ENCODE measurements around the gene CCDC88C. TPM values are rescaled to one million over a fixed set of nuclear protein-coding genes. Genes with fewer than 3 reads are reported as not detected.

Gene CCDC88C
- total RNA-seq, 1 experiment from 2014 or later = 33.2 TPM

DNA sequence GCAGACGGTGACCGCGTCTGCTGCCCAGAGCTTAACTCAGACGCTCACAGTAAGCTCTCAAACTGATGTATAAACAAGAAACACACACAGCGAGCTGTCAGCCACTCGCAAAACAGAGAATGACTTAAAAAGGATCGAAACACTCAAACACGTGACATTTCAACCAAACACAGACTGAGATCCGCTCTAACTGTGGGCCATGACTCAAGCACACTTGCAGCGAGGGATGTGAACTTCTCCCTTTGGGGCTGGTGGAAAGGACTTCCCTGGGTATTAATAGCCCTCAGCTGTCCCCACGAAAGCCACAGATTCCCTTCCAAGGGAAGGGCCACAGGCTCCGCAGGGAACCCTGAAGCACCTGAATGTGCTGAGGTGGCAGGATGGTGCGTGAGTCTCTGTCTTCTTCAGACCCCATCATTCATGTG, 29.1 kb downstream of the CCDC88C start:
- CTCF ChIA-PET = interaction anchor here (1.2 kb wide), 1 partner anchor 14 kb away, joined by 3 read pairs; no protein-coding TSS in a partner anchor
- no peak for DNase-seq
- no peak overlapping the region for H3K4me3 Mint-ChIP-seq (ENCODE audit: low read depth, unreplicated experiment)
- TF ChIP-seq, protein P1, sequence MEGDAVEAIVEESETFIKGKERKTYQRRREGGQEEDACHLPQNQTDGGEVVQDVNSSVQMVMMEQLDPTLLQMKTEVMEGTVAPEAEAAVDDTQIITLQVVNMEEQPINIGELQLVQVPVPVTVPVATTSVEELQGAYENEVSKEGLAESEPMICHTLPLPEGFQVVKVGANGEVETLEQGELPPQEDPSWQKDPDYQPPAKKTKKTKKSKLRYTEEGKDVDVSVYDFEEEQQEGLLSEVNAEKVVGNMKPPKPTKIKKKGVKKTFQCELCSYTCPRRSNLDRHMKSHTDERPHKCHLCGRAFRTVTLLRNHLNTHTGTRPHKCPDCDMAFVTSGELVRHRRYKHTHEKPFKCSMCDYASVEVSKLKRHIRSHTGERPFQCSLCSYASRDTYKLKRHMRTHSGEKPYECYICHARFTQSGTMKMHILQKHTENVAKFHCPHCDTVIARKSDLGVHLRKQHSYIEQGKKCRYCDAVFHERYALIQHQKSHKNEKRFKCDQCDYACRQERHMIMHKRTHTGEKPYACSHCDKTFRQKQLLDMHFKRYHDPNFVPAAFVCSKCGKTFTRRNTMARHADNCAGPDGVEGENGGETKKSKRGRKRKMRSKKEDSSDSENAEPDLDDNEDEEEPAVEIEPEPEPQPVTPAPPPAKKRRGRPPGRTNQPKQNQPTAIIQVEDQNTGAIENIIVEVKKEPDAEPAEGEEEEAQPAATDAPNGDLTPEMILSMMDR (IDR thresholded peaks at IDR 0.05; ENCODE audit: unreplicated experiment) = no peak
- BruUV-seq (replicated peaks) = no TSS peak
- no peaks in the 10 kb centered on the region for H3K27me3 Mint-ChIP-seq (ENCODE audit: unreplicated experiment)
- intact Hi-C loops (cut with micrococcal nuclease; ENCODE audit: unreplicated experiment) = no loop called here
- H3K36me3 Mint-ChIP-seq (ENCODE audit: insufficient read depth, unreplicated experiment) = peaks cover 12% of the 10 kb centered on the region
- no peak overlapping the region for H3K27ac Mint-ChIP-seq (ENCODE audit: unreplicated experiment)
- H3K9me3 Mint-ChIP-seq (ENCODE audit: low read depth, unreplicated experiment) = no peaks in the 10 kb centered on the region
- H3K4me1 Mint-ChIP-seq (ENCODE audit: low read depth, unreplicated experiment) = peaks cover 9% of the 10 kb centered on the region

DNA sequence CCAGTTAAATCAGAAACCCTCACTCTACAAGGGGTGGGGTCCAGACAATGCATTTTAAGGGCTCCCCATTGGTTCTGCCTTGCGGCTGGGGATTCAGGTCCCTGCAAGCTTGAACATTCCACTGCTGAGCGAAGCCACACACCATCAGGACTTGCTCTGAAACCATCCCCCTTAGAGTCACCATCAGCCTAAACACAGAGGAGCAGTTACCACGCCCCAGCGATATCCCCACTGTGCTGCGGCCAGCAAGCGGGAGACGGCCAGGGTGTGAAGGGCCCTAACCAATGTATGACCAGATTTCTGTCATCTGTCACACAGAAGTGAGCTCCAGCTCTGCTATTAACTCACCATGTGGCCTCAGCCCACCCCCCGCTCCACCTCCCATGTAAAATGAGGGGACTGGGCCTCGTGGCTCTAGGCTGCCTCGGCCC, 29.7 kb downstream of the CCDC88C start:
- Mint-ChIP-seq H3K27ac (ENCODE audit: unreplicated experiment) (no peak overlapping the region), H3K4me3 (ENCODE audit: low read depth, unreplicated experiment) (no peak overlapping the region), H3K27me3 (ENCODE audit: unreplicated experiment) (no peaks in the 10 kb centered on the region), H3K9me3 (ENCODE audit: low read depth, unreplicated experiment) (no peaks in the 10 kb centered on the region), H3K36me3 (ENCODE audit: insufficient read depth, unreplicated experiment) (peaks cover 12% of the 10 kb centered on the region), H3K4me1 (ENCODE audit: low read depth, unreplicated experiment) (peaks cover 9% of the 10 kb centered on the region)
- TF ChIP-seq, protein P1 (IDR thresholded peaks at IDR 0.05; ENCODE audit: unreplicated experiment) = no peak
- intact Hi-C loops (cut with micrococcal nuclease; ENCODE audit: unreplicated experiment) = no loop called here
- DNase-seq = no peak
- CTCF ChIA-PET = interaction anchor here (1.2 kb wide), 1 partner anchor 15 kb away, joined by 3 read pairs; no protein-coding TSS in a partner anchor
- BruUV-seq (replicated peaks) = no TSS peak

DNA sequence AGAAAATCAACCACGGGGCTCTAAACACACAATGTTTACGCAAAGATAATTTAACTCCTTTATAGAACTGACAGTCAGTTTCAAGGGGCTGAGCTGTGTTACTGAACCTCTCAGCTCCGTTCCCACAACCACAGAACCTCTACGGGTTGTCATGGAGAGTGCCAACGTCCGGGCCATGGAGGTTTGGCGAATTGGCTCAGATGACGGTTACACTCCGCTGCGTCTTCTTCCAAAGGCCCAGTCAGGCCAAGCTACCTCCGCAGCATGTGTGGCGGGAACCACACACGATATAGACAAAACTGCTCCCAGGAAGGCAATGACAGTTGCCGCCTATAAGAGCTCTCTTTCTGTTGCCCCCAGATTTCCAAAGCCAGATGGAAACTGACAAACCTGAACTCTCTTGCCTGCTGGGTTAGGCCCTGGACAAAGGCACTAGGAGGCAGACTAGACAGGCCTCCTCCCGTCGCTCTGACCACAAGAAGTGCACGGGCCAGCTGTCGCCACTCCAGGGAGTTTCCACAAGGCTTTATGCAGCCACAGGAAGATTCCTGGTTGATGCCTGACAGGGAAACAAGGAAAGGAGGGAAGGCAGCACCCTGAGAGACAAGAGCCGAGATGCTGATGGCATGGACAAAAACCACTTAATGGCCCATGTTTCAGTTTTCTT, 30.3 kb downstream of the CCDC88C start:
- intact Hi-C loops (cut with micrococcal nuclease; ENCODE audit: unreplicated experiment) = no loop called here
- no TSS peak for BruUV-seq (replicated peaks)
- CTCF ChIA-PET = interaction anchor here (1.2 kb wide), 1 partner anchor 15 kb away, joined by 3 read pairs; no protein-coding TSS in a partner anchor
- no peak overlapping the region for H3K4me3 Mint-ChIP-seq (ENCODE audit: low read depth, unreplicated experiment)
- TF ChIP-seq, protein P1 (IDR thresholded peaks at IDR 0.05; ENCODE audit: unreplicated experiment) = no peak
- H3K4me1 Mint-ChIP-seq (ENCODE audit: low read depth, unreplicated experiment) = peaks cover 9% of the 10 kb centered on the region
- H3K9me3 Mint-ChIP-seq (ENCODE audit: low read depth, unreplicated experiment) = no peaks in the 10 kb centered on the region
- H3K36me3 Mint-ChIP-seq (ENCODE audit: insufficient read depth, unreplicated experiment) = peaks cover 12% of the 10 kb centered on the region
- H3K27ac Mint-ChIP-seq (ENCODE audit: unreplicated experiment) = no peak overlapping the region
- no peaks in the 10 kb centered on the region for H3K27me3 Mint-ChIP-seq (ENCODE audit: unreplicated experiment)
- no peak for DNase-seq

DNA sequence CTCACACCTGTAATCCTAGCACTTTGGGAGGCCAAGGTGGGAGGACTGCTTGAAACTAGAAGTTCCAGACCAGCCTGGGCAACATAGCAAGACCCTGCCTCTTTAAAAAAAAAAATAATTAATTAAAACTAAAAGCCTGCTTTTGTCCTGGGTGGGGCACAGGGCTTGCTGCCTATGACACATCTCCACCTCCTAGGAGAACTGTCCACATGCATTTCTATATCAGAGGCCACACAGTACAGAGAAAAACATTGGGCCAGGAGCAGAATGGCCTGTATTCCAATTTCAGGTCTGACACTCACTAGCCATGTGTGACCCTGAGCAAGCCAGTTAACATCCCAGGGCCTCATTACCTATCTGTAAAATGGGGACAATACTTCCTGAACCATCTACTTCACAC, 31.9 kb downstream of the CCDC88C start:
- H3K9me3 Mint-ChIP-seq (ENCODE audit: low read depth, unreplicated experiment) = no peaks in the 10 kb centered on the region
- CTCF ChIA-PET = interaction anchor here (0.7 kb wide), 1 partner anchor 634 kb away, joined by 4 read pairs; no protein-coding TSS in a partner anchor
- no TSS peak for BruUV-seq (replicated peaks)
- intact Hi-C loops (cut with micrococcal nuclease; ENCODE audit: unreplicated experiment) = no loop called here
- H3K4me3 Mint-ChIP-seq (ENCODE audit: low read depth, unreplicated experiment) = no peak overlapping the region
- H3K27me3 Mint-ChIP-seq (ENCODE audit: unreplicated experiment) = no peaks in the 10 kb centered on the region
- H3K4me1 Mint-ChIP-seq (ENCODE audit: low read depth, unreplicated experiment) = peaks cover 12% of the 10 kb centered on the region
- DNase-seq = no peak
- H3K36me3 Mint-ChIP-seq (ENCODE audit: insufficient read depth, unreplicated experiment) = peaks cover 6% of the 10 kb centered on the region
- TF ChIP-seq, protein P1 (IDR thresholded peaks at IDR 0.05; ENCODE audit: unreplicated experiment) = no peak
- no peak overlapping the region for H3K27ac Mint-ChIP-seq (ENCODE audit: unreplicated experiment)

Data from Calu3 (cell line).